ENCODE results near the gene DPYD. TPM values are rescaled to one million over a fixed set of nuclear protein-coding genes. Genes with fewer than 3 reads are reported as not detected.

Gene DPYD
- total RNA-seq, 1 donor from 2014 or later: 8.5 TPM

- Mint-ChIP-seq H3K27me3 (no peaks in the 10 kb centered on the region), H3K27ac (no peak overlapping the region), H3K4me3 (no peak overlapping the region), H3K4me1 (ENCODE audit: unreplicated experiment) (no peaks in the 10 kb centered on the region), H3K9me3 (peaks cover 6% of the 10 kb centered on the region), H3K36me3 (no peaks in the 10 kb centered on the region)
- no peak for DNase-seq (ENCODE audit: extremely low spot score, unreplicated experiment)
- no peak for TF ChIP-seq CTCF (conservative IDR thresholded peaks at IDR 0.05)
Measured at GRCh38 chr1:97728436-97728835, 192.4 kb downstream of the DPYD start.

GRCh38 chr1:97727029-97727428 lies 193.8 kb downstream of the DPYD start:
- Mint-ChIP-seq H3K9me3 (peaks cover 6% of the 10 kb centered on the region), H3K27ac (no peak overlapping the region), H3K36me3 (no peaks in the 10 kb centered on the region), H3K27me3 (no peaks in the 10 kb centered on the region), H3K4me1 (ENCODE audit: unreplicated experiment) (no peaks in the 10 kb centered on the region), H3K4me3 (no peak overlapping the region)
- no peak for TF ChIP-seq CTCF (conservative IDR thresholded peaks at IDR 0.05)
- no peak for DNase-seq (ENCODE audit: extremely low spot score, unreplicated experiment)

GRCh38 chr1:97726386-97726785 lies 194.4 kb downstream of the DPYD start:
- Mint-ChIP-seq H3K27me3 (no peaks in the 10 kb centered on the region), H3K4me3 (no peak overlapping the region), H3K36me3 (no peaks in the 10 kb centered on the region), H3K4me1 (ENCODE audit: unreplicated experiment) (no peaks in the 10 kb centered on the region), H3K27ac (no peak overlapping the region), H3K9me3 (peaks cover 6% of the 10 kb centered on the region)
- DNase-seq (ENCODE audit: extremely low spot score, unreplicated experiment): no peak
- no peak for TF ChIP-seq CTCF (conservative IDR thresholded peaks at IDR 0.05)

- DNase-seq (ENCODE audit: extremely low spot score, unreplicated experiment): no peak
- H3K27ac Mint-ChIP-seq: no peak overlapping the region
- no peaks in the 10 kb centered on the region for H3K27me3 Mint-ChIP-seq
- H3K36me3 Mint-ChIP-seq: no peaks in the 10 kb centered on the region
- H3K4me3 Mint-ChIP-seq: no peak overlapping the region
- H3K9me3 Mint-ChIP-seq: peaks cover 11% of the 10 kb centered on the region
- no peaks in the 10 kb centered on the region for H3K4me1 Mint-ChIP-seq (ENCODE audit: unreplicated experiment)
- TF ChIP-seq CTCF (conservative IDR thresholded peaks at IDR 0.05): no peak
Measured at GRCh38 chr1:97721221-97721620, 199.6 kb downstream of the DPYD start.

- Mint-ChIP-seq H3K36me3 (no peaks in the 10 kb centered on the region), H3K27ac (no peak overlapping the region), H3K4me3 (no peak overlapping the region), H3K4me1 (ENCODE audit: unreplicated experiment) (no peaks in the 10 kb centered on the region), H3K27me3 (no peaks in the 10 kb centered on the region), H3K9me3 (peaks cover 5% of the 10 kb centered on the region)
- no peak for DNase-seq (ENCODE audit: extremely low spot score, unreplicated experiment)
- TF ChIP-seq CTCF (conservative IDR thresholded peaks at IDR 0.05): no peak
Measured at GRCh38 chr1:97712980-97713379, 207.9 kb downstream of the DPYD start.

GRCh38 chr1:97711858-97712257 lies 209.0 kb downstream of the DPYD start:
- TF ChIP-seq CTCF (conservative IDR thresholded peaks at IDR 0.05): no peak
- Mint-ChIP-seq H3K27ac (no peak overlapping the region), H3K9me3 (no peaks in the 10 kb centered on the region), H3K4me3 (no peak overlapping the region), H3K27me3 (no peaks in the 10 kb centered on the region), H3K36me3 (no peaks in the 10 kb centered on the region), H3K4me1 (ENCODE audit: unreplicated experiment) (no peaks in the 10 kb centered on the region)
- DNase-seq (ENCODE audit: extremely low spot score, unreplicated experiment): no peak
